K562 (cell line): Measurements from ENCODE around the gene TRUB1. TPM values are rescaled to one million over a fixed set of nuclear protein-coding genes. Genes with fewer than 3 reads are reported as not detected.

Experiments used
- ATAC-seq: fragments of 200-7000 bp; cut with Tn5 transposase; 3 replicates; pipeline ENCODE4 v1.9.1; 2020; ENCODE audit warnings: moderate library complexity
- BruUV-seq: library from RNA; stranded (reverse); fragments of 400-500 nt; replicated peaks from 2 replicates; lab custom pipeline; 2021; lab: Mats Ljungman, UMichigan
- CTCF ChIA-PET: fragments of 300-600 bp; formaldehyde crosslinking; extraction: SDS; loops from one replicate; lab custom pipeline; 2021; ENCODE audit warnings: low intra/inter-chr PET ratio; lab: Yijun Ruan, JAX
- POLR2A ChIA-PET: fragments of 300-600, 350-650 bp; sonication (Branson Sonifier 250); formaldehyde crosslinking; extraction: SDS; loops from one replicate; lab custom pipeline; 2021; ENCODE audit warnings: antibody characterized with exemption, inconsistent platforms; lab: Yijun Ruan, JAX
- DNase-seq, 4 experiments: peaks; one replicate each; pipeline versions ENCODE4 v3.0.0 to v3.0.0-alpha.2; 2011 to 2018; ENCODE audit warnings: low spot score in 3 of 4, mixed read lengths in 3 of 4; ENCODE audit errors: extremely low read depth in 1 of 4
- FAIRE-seq: peaks from 2 replicates; lab custom pipeline; 2011; peaks lifted over from hg19 to GRCh38; lab: Jason Lieb, UNC
- H2AFZ ChIP-seq: 2 replicates; pipeline ENCODE4 v1.6.0; 2011; ENCODE audit warnings: low read depth, low read length, control low read depth, inconsistent platforms
- H3K27ac ChIP-seq: fragments of 200-600 bp; 3 replicates; pipeline ENCODE4 v1.8.0; 2011; ENCODE audit warnings: low read depth, mild to moderate bottlenecking, control low read depth, inconsistent platforms, low read length, moderate library complexity, mixed read lengths; ENCODE audit errors: extremely low read depth
- H3K27me3 ChIP-seq, 2 experiments: fragments of 300-600 bp in 1 of 2; 2 replicates in 1 of 2; 3 replicates in 1 of 2; pipeline versions ENCODE4 v1.6.0 to v1.8.0; 2011; ENCODE audit warnings: inconsistent platforms in 2 of 2, low read length in 2 of 2, mild to moderate bottlenecking in 1 of 2, mixed read lengths in 1 of 2, moderate library complexity in 1 of 2; ENCODE audit not compliant: control insufficient read depth in 2 of 2, insufficient read depth in 2 of 2
- H3K36me3 ChIP-seq: fragments of 300-600 bp; 3 replicates; pipeline ENCODE4 v1.8.0; 2011; ENCODE audit warnings: mild to moderate bottlenecking, low read length, inconsistent platforms; ENCODE audit not compliant: control insufficient read depth, insufficient read depth
- H3K4me1 ChIP-seq, 2 experiments: fragments of 200-600 bp in 1 of 2; replicated peaks in 1 of 2; 2 replicates in 1 of 2; 3 replicates in 1 of 2; pipeline versions ENCODE4 v1.5.1 to v1.8.0; 2011; ENCODE audit warnings: inconsistent platforms in 2 of 2, low read length in 2 of 2, mild to moderate bottlenecking in 1 of 2, mixed read lengths in 1 of 2, moderate library complexity in 1 of 2; ENCODE audit not compliant: control insufficient read depth in 2 of 2, insufficient read depth in 2 of 2
- H3K4me2 ChIP-seq: 2 replicates; pipeline ENCODE4 v1.6.1; 2011; ENCODE audit warnings: low read length, control low read depth, inconsistent platforms, mixed read lengths; ENCODE audit not compliant: insufficient read depth
- H3K4me3 ChIP-seq: fragments of 200-600 bp; sonication (generic), shearing (Covaris generic); 2 replicates; pipeline ENCODE4 v1.5.1; 2016; ENCODE audit warnings: control low read depth, inconsistent platforms
- H3K79me2 ChIP-seq: fragments of 200-600 bp; 3 replicates; pipeline ENCODE4 v1.8.0; 2011; ENCODE audit warnings: low read length, inconsistent platforms; ENCODE audit not compliant: control insufficient read depth, insufficient read depth
- H3K9ac ChIP-seq, 2 experiments: 2 replicates each; pipeline versions ENCODE4 v1.6.0 to v1.6.1; 2011; ENCODE audit warnings: low read depth in 2 of 2, low read length in 2 of 2, control low read depth in 1 of 2, inconsistent platforms in 1 of 2, mild to moderate bottlenecking in 1 of 2, mixed read lengths in 1 of 2; ENCODE audit not compliant: insufficient read depth in 1 of 2
- H3K9me1 ChIP-seq: one replicate; pipeline ENCODE4 v1.6.0; 2011; ENCODE audit warnings: inconsistent platforms, mild to moderate bottlenecking, low read length, moderate library complexity; ENCODE audit not compliant: control insufficient read depth, insufficient read depth
- H3K9me3 ChIP-seq: replicated peaks from 2 replicates; pipeline ENCODE4 v1.5.1; 2011; ENCODE audit warnings: low read depth, low read length, inconsistent platforms; ENCODE audit not compliant: control insufficient read depth, insufficient read depth
- H4K20me1 ChIP-seq: replicated peaks from 2 replicates; pipeline ENCODE4 v1.6.1; 2011; ENCODE audit warnings: low read length, inconsistent platforms, mixed read lengths; ENCODE audit not compliant: control insufficient read depth, insufficient read depth
- GTF2F1 ChIP-seq: IDR thresholded peaks from 2 replicates; pipeline ENCODE4 v1.6.1; 2011; ENCODE audit warnings: low read depth, low read length, improper control_type of control experiment
- HNRNPK ChIP-seq: fragments of 200-400 bp; formaldehyde crosslinking; IDR thresholded peaks from one replicate; pipeline ENCODE4 v1.6.1; 2018; ENCODE audit warnings: mild to moderate bottlenecking, low read depth, low read length; ENCODE audit not compliant: poor library complexity, severe bottlenecking
- MAFK ChIP-seq: IDR thresholded peaks from 2 replicates; pipeline ENCODE4 v1.6.1; 2011; ENCODE audit warnings: low read length, improper control_type of control experiment
- NR2C1 ChIP-seq, 2 experiments: fragments of 450-650 bp; IDR thresholded peaks; 2 replicates each; pipeline ENCODE4 v1.6.1; 2017; ENCODE audit warnings: mild to moderate bottlenecking in 2 of 2, antibody characterized with exemption in 1 of 2, inconsistent platforms in 1 of 2, missing compliant biosample characterization in 1 of 2, missing genetic modification characterization in 1 of 2
- SMARCA4 ChIP-seq: fragments of 450-650 bp; IDR thresholded peaks from 2 replicates; pipeline ENCODE4 v1.6.1; 2016
- TAF15 ChIP-seq: fragments of 200-400 bp; formaldehyde crosslinking; IDR thresholded peaks from 2 replicates; pipeline ENCODE4 v1.6.1; 2017; ENCODE audit warnings: mild to moderate bottlenecking, low read depth, low read length, moderate library complexity
- TCF7L2 ChIP-seq: fragments of 150-350 bp; IDR thresholded peaks from 2 replicates; pipeline ENCODE4 v1.6.1; 2016; ENCODE audit warnings: low read depth, mild to moderate bottlenecking, low read length, moderate library complexity
- TFAM ChIP-seq: fragments of 250-450 bp; sonication (Bioruptor Pico); conservative IDR thresholded peaks from 2 replicates; pipeline ENCODE4 v1.5.0; 2021; ENCODE audit warnings: mild to moderate bottlenecking, moderate library complexity
- U2AF1 ChIP-seq: fragments of 200-400 bp; formaldehyde crosslinking; optimal IDR thresholded peaks from 2 replicates; pipeline ENCODE3; 2017; ENCODE audit warnings: mild to moderate bottlenecking, low read depth, low read length, moderate library complexity
- ZNF3 ChIP-seq: fragments of 250-450 bp; sonication (Bioruptor Pico); IDR thresholded peaks from 2 replicates; pipeline ENCODE4 v1.5.0; 2021; ENCODE audit warnings: mild to moderate bottlenecking, moderate library complexity
- in situ Hi-C: fragments of 300-500 bp; cut with MboI; formaldehyde crosslinking; loops from 4 replicates; pipeline ENCODE4 v1.15.0; 2018; ENCODE audit warnings: inconsistent platforms, mixed read lengths
- intact Hi-C: fragments of 100-400 bp; cut with micrococcal nuclease; formaldehyde crosslinking; loops from 2 replicates; pipeline ENCODE4 v1.14.2; 2022
- polyA plus RNA-seq, 8 experiments: library from polyadenylated mRNA; depleted of rRNA in 4 of 8; stranded (reverse) in 5 of 8; unstranded in 3 of 8; fragments of >200 nt; fragmentation: Nextera tagmentation in 2 of 8; fragmentation: Illumina TruSeq in 1 of 8; extraction: Ambion mirVana in 2 of 8; extraction: Trizol in 1 of 8; gene quantifications; 2 replicates each; pipeline versions ENCODE4 v1.2.1 to v1.2.3, GENCODE V29; 2011 to 2014; ENCODE audit warnings: inconsistent platforms in 1 of 8, missing spikeins in 1 of 8
- total RNA-seq, 7 experiments: library from RNA; depleted of rRNA in 6 of 7; stranded (reverse); fragments of >200 nt in 6 of 7; fragmentation: Illumina TruSeq in 2 of 7; extraction: Trizol in 2 of 7; gene quantifications; 2 replicates each; pipeline versions ENCODE4 v1.2.1 to v1.2.3, GENCODE V29; 2011 to 2021; ENCODE audit warnings: low replicate concordance in 1 of 7
- TF ChIP-seq, protein P1 (sequence below): fragments of 250-450 bp; sonication (Bioruptor Pico); IDR thresholded peaks from 2 replicates; pipeline ENCODE4 v1.9.0; 2021; ENCODE audit warnings: mild to moderate bottlenecking
- TF ChIP-seq, protein P2 (sequence below), 2 experiments: fragments of 250-450 bp in 1 of 2; fragments of 450-650 bp in 1 of 2; sonication (Bioruptor Pico) in 1 of 2; IDR thresholded peaks; 2 replicates each; pipeline versions ENCODE4 v1.6.1 to v1.8.0; 2016 to 2021; ENCODE audit warnings: mild to moderate bottlenecking in 2 of 2, moderate library complexity in 2 of 2, missing compliant biosample characterization in 1 of 2, missing genetic modification characterization in 1 of 2
- TF ChIP-seq, protein P3 (sequence below): fragments of 250-450 bp; sonication (Bioruptor Pico); IDR thresholded peaks from 2 replicates; pipeline ENCODE4 v1.8.0; 2022; ENCODE audit warnings: moderate library complexity, mild to moderate bottlenecking, inconsistent platforms
- TF ChIP-seq, protein P4 (sequence below): fragments of 450-650 bp; formaldehyde crosslinking; IDR thresholded peaks from 2 replicates; pipeline ENCODE4 v1.4.0; 2022; ENCODE audit warnings: mild to moderate bottlenecking, moderate library complexity
- TF ChIP-seq, protein P5 (sequence below): fragments of 250-450 bp; sonication (Bioruptor Pico); IDR thresholded peaks from 2 replicates; pipeline ENCODE4 v1.8.0; 2022; ENCODE audit warnings: inconsistent platforms, mild to moderate bottlenecking, moderate library complexity, borderline replicate concordance
- TF ChIP-seq, protein P6 (sequence below): sonication (generic); formaldehyde crosslinking; IDR thresholded peaks from 2 replicates; pipeline ENCODE4 v1.8.0; 2022; ENCODE audit warnings: mild to moderate bottlenecking, missing genetic modification reagents, borderline replicate concordance

The TRUB1 gene
- total and polyA plus RNA-seq, 9 of the 15 experiments (the other 6 are each of a cell fraction or from before 2014, with no cell fraction given), result 4.6 to 16.5 (median 11.5) TPM

DNA sequence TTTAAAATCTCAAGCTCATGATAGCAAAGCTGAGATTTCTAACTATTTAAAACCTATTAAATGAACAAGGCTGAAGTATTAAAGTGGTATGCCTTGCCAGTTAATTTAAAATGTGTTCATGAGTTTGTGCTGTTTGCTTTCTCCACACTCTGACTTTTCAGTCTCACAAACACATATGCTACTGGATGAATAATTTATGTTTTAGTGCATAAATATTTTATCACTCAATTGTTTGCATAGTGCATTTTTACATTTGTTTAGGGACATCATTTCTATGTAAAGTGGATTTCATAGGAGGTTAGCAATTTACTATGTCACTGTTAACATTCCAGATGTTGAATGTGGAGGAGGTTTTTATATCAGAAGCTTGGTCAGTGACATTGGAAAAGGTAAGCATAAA lies 36.0 kb downstream of the TRUB1 start:
- ChIA-PET POLR2A (no interaction called here), CTCF (no interaction called here)
- Histone ChIP-seq H3K27ac (no peak overlapping the region), H2AFZ (no peak overlapping the region), H3K79me2 (0 out of 3 replicates have a peak, but pooled peaks cover 2% of the 10 kb centered on the region), H3K9ac (no peak overlapping the region), H3K4me3 (no peak overlapping the region), H3K4me2 (no peak overlapping the region), H3K4me1 (no peaks in the 10 kb centered on the region), H4K20me1 (no peaks in the 10 kb centered on the region), H3K9me1 (no peaks in the 10 kb centered on the region), H3K9me3 (no peaks in the 10 kb centered on the region), H3K27me3 (no peaks in the 10 kb centered on the region), H3K36me3 (peaks cover 8% of the 10 kb centered on the region; the same call in 1 of the 3 replicates)
- no peak for DNase-seq
- in situ Hi-C loops (no loop called here), intact Hi-C loops (no loop called here)
- BruUV-seq, result no TSS peak
- no peak for FAIRE-seq
- no peak for ATAC-seq
- TF ChIP-seq SMARCA4 (no peak), TAF15 (no peak), NR2C1 (IDR thresholded peaks at IDR 0.05) (no peak), NR2C1 (tag; IDR thresholded peaks at IDR 0.05) (no peak), TCF7L2 (no peak), HNRNPK (no peak), TFAM (CRISPR knock-in tag) (no peak), MAFK (no peak), ZNF3 (CRISPR knock-in tag) (no peak), GTF2F1 (no peak), U2AF1 (no peak)
- TF ChIP-seq, protein P1, sequence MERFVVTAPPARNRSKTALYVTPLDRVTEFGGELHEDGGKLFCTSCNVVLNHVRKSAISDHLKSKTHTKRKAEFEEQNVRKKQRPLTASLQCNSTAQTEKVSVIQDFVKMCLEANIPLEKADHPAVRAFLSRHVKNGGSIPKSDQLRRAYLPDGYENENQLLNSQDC, result no peak
- TF ChIP-seq, protein P2, sequence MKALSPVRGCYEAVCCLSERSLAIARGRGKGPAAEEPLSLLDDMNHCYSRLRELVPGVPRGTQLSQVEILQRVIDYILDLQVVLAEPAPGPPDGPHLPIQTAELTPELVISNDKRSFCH (CRISPR knock-in tag; IDR thresholded peaks at IDR 0.05), result no peak
- TF ChIP-seq, protein P2 (tag; IDR thresholded peaks at IDR 0.05), result no peak
- TF ChIP-seq, protein P3, sequence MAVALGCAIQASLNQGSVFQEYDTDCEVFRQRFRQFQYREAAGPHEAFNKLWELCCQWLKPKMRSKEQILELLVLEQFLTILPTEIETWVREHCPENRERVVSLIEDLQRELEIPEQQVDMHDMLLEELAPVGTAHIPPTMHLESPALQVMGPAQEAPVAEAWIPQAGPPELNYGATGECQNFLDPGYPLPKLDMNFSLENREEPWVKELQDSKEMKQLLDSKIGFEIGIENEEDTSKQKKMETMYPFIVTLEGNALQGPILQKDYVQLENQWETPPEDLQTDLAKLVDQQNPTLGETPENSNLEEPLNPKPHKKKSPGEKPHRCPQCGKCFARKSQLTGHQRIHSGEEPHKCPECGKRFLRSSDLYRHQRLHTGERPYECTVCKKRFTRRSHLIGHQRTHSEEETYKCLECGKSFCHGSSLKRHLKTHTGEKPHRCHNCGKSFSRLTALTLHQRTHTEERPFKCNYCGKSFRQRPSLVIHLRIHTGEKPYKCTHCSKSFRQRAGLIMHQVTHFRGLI (CRISPR knock-in tag), result no peak
- TF ChIP-seq, protein P4, sequence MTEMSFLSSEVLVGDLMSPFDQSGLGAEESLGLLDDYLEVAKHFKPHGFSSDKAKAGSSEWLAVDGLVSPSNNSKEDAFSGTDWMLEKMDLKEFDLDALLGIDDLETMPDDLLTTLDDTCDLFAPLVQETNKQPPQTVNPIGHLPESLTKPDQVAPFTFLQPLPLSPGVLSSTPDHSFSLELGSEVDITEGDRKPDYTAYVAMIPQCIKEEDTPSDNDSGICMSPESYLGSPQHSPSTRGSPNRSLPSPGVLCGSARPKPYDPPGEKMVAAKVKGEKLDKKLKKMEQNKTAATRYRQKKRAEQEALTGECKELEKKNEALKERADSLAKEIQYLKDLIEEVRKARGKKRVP (CRISPR knock-in tag), result no peak
- TF ChIP-seq, protein P5, sequence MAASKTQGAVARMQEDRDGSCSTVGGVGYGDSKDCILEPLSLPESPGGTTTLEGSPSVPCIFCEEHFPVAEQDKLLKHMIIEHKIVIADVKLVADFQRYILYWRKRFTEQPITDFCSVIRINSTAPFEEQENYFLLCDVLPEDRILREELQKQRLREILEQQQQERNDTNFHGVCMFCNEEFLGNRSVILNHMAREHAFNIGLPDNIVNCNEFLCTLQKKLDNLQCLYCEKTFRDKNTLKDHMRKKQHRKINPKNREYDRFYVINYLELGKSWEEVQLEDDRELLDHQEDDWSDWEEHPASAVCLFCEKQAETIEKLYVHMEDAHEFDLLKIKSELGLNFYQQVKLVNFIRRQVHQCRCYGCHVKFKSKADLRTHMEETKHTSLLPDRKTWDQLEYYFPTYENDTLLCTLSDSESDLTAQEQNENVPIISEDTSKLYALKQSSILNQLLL (CRISPR knock-in tag), result no peak
- TF ChIP-seq, protein P6, sequence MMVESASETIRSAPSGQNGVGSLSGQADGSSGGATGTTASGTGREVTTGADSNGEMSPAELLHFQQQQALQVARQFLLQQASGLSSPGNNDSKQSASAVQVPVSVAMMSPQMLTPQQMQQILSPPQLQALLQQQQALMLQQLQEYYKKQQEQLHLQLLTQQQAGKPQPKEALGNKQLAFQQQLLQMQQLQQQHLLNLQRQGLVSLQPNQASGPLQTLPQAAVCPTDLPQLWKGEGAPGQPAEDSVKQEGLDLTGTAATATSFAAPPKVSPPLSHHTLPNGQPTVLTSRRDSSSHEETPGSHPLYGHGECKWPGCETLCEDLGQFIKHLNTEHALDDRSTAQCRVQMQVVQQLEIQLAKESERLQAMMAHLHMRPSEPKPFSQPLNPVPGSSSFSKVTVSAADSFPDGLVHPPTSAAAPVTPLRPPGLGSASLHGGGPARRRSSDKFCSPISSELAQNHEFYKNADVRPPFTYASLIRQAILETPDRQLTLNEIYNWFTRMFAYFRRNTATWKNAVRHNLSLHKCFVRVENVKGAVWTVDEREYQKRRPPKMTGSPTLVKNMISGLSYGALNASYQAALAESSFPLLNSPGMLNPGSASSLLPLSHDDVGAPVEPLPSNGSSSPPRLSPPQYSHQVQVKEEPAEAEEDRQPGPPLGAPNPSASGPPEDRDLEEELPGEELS (CRISPR knock-in tag), result no peak
